Measurements from ENCODE around the gene LIN54. TPM values are rescaled to one million over a fixed set of nuclear protein-coding genes. Genes with fewer than 3 reads are reported as not detected.

Gene LIN54
- total RNA-seq, 1 donor from 2014 or later = 5.0 TPM

GRCh38 chr4:82900066-82900410 is 110.6 kb downstream of the LIN54 start:
- H3K36me3 ChIP-seq (ENCODE audit: control insufficient read depth, insufficient read depth, low read length) = no peaks in the 10 kb centered on the region
- H3K4me3 ChIP-seq (ENCODE audit: low read depth, low read length) = peak overlapping the region; percentile 70
- H3K27me3 ChIP-seq (ENCODE audit: control insufficient read depth, insufficient read depth, low read length) = no peaks in the 10 kb centered on the region
- no peak for TF ChIP-seq CTCF (IDR thresholded peaks at IDR 0.05; ENCODE audit: insufficient read depth, low read length, poor library complexity, severe bottlenecking)
- DNase-seq (ENCODE audit: low read depth) = no peak

GRCh38 chr4:82899374-82900065 is 111.1 kb downstream of the LIN54 start:
- TF ChIP-seq CTCF (IDR thresholded peaks at IDR 0.05; ENCODE audit: insufficient read depth, low read length, poor library complexity, severe bottlenecking) = no peak
- DNase-seq (ENCODE audit: low read depth) = no peak
- Histone ChIP-seq H3K4me3 (ENCODE audit: low read depth, low read length) (peak overlapping the region; percentile 70), H3K27me3 (ENCODE audit: control insufficient read depth, insufficient read depth, low read length) (no peaks in the 10 kb centered on the region), H3K36me3 (ENCODE audit: control insufficient read depth, insufficient read depth, low read length) (no peaks in the 10 kb centered on the region)

- H3K27me3 ChIP-seq (ENCODE audit: control insufficient read depth, insufficient read depth, low read length) = no peaks in the 10 kb centered on the region
- TF ChIP-seq CTCF (IDR thresholded peaks at IDR 0.05; ENCODE audit: insufficient read depth, low read length, poor library complexity, severe bottlenecking) = peak; percentile 24
- no peaks in the 10 kb centered on the region for H3K36me3 ChIP-seq (ENCODE audit: control insufficient read depth, insufficient read depth, low read length)
- DNase-seq (ENCODE audit: low read depth) = peak; percentile 42
- H3K4me3 ChIP-seq (ENCODE audit: low read depth, low read length) = peak overlapping the region; percentile 70
Observed at GRCh38 chr4:82898322-82899243, 112.0 kb downstream of the LIN54 start.

- no peak overlapping the region for H3K4me3 ChIP-seq (ENCODE audit: low read depth, low read length)
- no peaks in the 10 kb centered on the region for H3K36me3 ChIP-seq (ENCODE audit: control insufficient read depth, insufficient read depth, low read length)
- no peaks in the 10 kb centered on the region for H3K27me3 ChIP-seq (ENCODE audit: control insufficient read depth, insufficient read depth, low read length)
- no peak for TF ChIP-seq CTCF (IDR thresholded peaks at IDR 0.05; ENCODE audit: insufficient read depth, low read length, poor library complexity, severe bottlenecking)
- DNase-seq (ENCODE audit: low read depth) = no peak
Observed at GRCh38 chr4:82896755-82897154, 113.9 kb downstream of the LIN54 start.

GRCh38 chr4:82893942-82894341 is 116.7 kb downstream of the LIN54 start:
- H3K36me3 ChIP-seq (ENCODE audit: control insufficient read depth, insufficient read depth, low read length) = no peaks in the 10 kb centered on the region
- H3K27me3 ChIP-seq (ENCODE audit: control insufficient read depth, insufficient read depth, low read length) = no peaks in the 10 kb centered on the region
- DNase-seq (ENCODE audit: low read depth) = no peak

More at GRCh38 chr4:82893942-82894341, 116.7 kb downstream of the LIN54 start:
- no peak for TF ChIP-seq CTCF (IDR thresholded peaks at IDR 0.05; ENCODE audit: insufficient read depth, low read length, poor library complexity, severe bottlenecking)
- H3K4me3 ChIP-seq (ENCODE audit: low read depth, low read length) = no peak overlapping the region
